Uterus (tissue), 4 donors: ENCODE results near the gene P2RY1. TPM values are rescaled to one million over a fixed set of nuclear protein-coding genes. Genes with fewer than 3 reads are reported as not detected.

Experiments
- DNase-seq, 2 donors: peaks; one replicate each; pipeline ENCODE4 v3.0.0-alpha.2; 2019 to 2020
- H3K27ac ChIP-seq, 2 donors: fragments of 200-600 bp; sonication (generic); 1 replicate in 1 of 2; 2 replicates in 1 of 2; pipeline ENCODE4 v1.5.1; 2016 to 2018
- H3K27me3 ChIP-seq, 2 donors: fragments of 200-600 bp; sonication (generic); one replicate each; pipeline ENCODE4 v1.5.1; 2018 to 2019; ENCODE audit warnings: control low read depth in 1 of 2
- H3K36me3 ChIP-seq, 2 donors: fragments of 200-600 bp; sonication (generic); one replicate each; pipeline ENCODE4 v1.5.1; 2019; ENCODE audit warnings: control low read depth in 1 of 2
- H3K4me1 ChIP-seq, 2 donors: fragments of 200-600 bp; sonication (generic); one replicate each; pipeline ENCODE4 v1.5.1; 2018 to 2019; ENCODE audit warnings: control low read depth in 1 of 2
- H3K4me3 ChIP-seq, 2 donors: fragments of 200-600 bp; sonication (generic); 1 replicate in 1 of 2; 2 replicates in 1 of 2; pipeline ENCODE4 v1.5.1; 2018 to 2019; ENCODE audit warnings: mild to moderate bottlenecking in 1 of 2
- H3K9me3 ChIP-seq, 2 donors: fragments of 200-600 bp; sonication (generic); one replicate each; pipeline ENCODE4 v1.5.1; 2019; ENCODE audit warnings: control low read depth in 1 of 2
- POLR2A ChIP-seq, 2 donors: fragments of 450-650 bp; IDR thresholded peaks; one replicate each; pipeline ENCODE4 v1.6.1; 2016; ENCODE audit warnings: antibody characterized with exemption in 2 of 2, mild to moderate bottlenecking in 1 of 2, moderate library complexity in 1 of 2
- intact Hi-C: fragments of 100-400 bp; cut with DNase I; formaldehyde crosslinking; loops from one replicate; pipeline ENCODE4 v1.15.1; 2023; ENCODE audit warnings: low total_unique reads
- total RNA-seq, 4 donors: library from RNA; depleted of rRNA in 3 of 4; stranded (reverse); fragments of >200 nt in 3 of 4; gene quantifications; one replicate each; pipeline versions ENCODE4 v1.1.0 to v1.2.4, GENCODE V29; 2014 to 2023
- TF ChIP-seq, protein P1 (sequence below), 4 experiments: fragments of 200-600 bp in 2 of 4; fragments of 450-650 bp in 2 of 4; sonication (generic) in 2 of 4; IDR thresholded peaks; one replicate each; pipeline ENCODE4 v1.5.1; 2016 to 2019; ENCODE audit warnings: antibody characterized with exemption in 4 of 4, mild to moderate bottlenecking in 2 of 4, moderate library complexity in 1 of 4
- donor health status: DM: yes; HTN: yes; CAD: no.

P2RY1 gene
- total RNA-seq, 4 donors from 2014 or later, result 4.9 to 30.7 (median 13.8) TPM

DNA sequence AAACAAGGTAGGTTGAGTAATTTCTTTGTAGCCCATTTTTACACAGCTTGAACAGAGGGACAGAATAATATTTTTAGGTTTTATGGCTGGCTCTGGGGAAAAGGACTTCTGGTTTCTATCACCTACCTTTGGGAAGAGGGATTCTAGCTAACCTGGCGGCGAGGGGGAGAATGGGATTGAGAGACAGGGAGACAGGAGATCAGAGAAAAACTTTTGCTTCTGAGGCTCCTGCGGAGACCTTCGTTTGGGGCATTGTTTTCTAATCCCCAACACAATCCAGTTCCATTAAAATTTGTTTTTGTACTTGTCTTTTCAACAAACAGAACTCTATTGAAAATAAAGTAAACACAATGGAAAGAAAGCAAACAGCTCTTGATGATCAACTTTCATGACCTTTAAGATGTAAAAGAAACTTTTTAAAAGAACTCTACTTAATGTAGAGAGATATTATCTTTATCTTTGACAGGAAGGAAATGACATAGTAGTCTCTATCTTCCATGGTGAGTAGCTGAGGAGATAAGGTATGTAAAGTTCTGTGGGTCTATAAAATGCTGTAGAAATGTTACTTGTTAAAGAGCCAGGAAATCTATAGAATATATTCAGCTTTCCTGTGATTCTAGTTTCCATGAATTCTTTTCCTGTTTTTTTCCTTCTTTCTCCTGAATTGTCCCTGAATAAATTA is 37.0 kb upstream of the P2RY1 start:
- Histone ChIP-seq H3K27me3 (no peaks in the 10 kb centered on the region), H3K27ac (no peak overlapping the region), H3K4me3 (no peak overlapping the region), H3K36me3 (no peaks in the 10 kb centered on the region), H3K9me3 (no peaks in the 10 kb centered on the region), H3K4me1 (no peaks in the 10 kb centered on the region)
- no peak for DNase-seq
- TF ChIP-seq, protein P1, sequence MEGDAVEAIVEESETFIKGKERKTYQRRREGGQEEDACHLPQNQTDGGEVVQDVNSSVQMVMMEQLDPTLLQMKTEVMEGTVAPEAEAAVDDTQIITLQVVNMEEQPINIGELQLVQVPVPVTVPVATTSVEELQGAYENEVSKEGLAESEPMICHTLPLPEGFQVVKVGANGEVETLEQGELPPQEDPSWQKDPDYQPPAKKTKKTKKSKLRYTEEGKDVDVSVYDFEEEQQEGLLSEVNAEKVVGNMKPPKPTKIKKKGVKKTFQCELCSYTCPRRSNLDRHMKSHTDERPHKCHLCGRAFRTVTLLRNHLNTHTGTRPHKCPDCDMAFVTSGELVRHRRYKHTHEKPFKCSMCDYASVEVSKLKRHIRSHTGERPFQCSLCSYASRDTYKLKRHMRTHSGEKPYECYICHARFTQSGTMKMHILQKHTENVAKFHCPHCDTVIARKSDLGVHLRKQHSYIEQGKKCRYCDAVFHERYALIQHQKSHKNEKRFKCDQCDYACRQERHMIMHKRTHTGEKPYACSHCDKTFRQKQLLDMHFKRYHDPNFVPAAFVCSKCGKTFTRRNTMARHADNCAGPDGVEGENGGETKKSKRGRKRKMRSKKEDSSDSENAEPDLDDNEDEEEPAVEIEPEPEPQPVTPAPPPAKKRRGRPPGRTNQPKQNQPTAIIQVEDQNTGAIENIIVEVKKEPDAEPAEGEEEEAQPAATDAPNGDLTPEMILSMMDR (IDR thresholded peaks at IDR 0.05), result no peak
- no peak for TF ChIP-seq POLR2A (IDR thresholded peaks at IDR 0.05)
- intact Hi-C loops, result no loop called here

DNA sequence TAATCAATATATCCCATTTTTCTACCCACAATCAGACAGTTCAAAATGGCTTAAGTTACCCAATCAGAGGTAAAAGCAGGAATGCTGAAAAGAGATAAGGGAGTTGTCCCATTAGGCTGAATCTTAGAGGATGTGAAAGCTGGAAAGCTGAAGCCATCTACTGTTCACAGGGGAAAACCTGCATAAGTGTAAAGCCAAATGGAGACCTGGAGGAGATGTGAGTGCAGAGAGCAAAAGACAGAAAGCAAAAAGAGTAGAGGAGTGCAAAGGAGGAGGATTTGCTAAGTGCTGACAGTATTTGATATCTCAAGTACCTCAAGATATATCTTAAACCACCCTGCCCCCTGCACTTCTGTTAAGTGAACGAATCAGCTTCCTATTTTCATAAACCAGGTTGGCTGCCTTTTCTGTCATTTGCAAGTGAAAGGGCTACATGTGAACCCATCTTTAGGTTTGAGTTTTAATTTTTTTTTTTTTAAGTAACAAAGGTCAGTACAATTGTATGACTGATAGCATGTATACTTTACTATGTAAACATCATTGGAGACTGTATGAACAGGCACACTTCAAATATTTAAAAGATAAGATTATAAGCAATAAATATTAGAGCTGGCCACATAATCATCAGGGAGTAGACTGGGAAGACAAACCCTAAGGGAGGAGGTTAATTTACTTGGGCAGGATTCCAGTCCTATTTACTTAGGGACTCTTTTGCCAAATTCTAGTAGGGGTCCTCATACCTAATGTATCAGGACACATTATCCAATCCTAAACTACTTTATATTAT is 22.8 kb upstream of the P2RY1 start:
- H3K4me3 ChIP-seq, result no peak overlapping the region
- no peaks in the 10 kb centered on the region for H3K36me3 ChIP-seq
- H3K4me1 ChIP-seq, result no peaks in the 10 kb centered on the region
- no peaks in the 10 kb centered on the region for H3K27me3 ChIP-seq
- no peak for DNase-seq
- TF ChIP-seq, protein P1 (IDR thresholded peaks at IDR 0.05), result no peak
- no peak for TF ChIP-seq POLR2A (IDR thresholded peaks at IDR 0.05)
- intact Hi-C loops, result no loop called here
- H3K27ac ChIP-seq, result no peak overlapping the region
- no peaks in the 10 kb centered on the region for H3K9me3 ChIP-seq

DNA sequence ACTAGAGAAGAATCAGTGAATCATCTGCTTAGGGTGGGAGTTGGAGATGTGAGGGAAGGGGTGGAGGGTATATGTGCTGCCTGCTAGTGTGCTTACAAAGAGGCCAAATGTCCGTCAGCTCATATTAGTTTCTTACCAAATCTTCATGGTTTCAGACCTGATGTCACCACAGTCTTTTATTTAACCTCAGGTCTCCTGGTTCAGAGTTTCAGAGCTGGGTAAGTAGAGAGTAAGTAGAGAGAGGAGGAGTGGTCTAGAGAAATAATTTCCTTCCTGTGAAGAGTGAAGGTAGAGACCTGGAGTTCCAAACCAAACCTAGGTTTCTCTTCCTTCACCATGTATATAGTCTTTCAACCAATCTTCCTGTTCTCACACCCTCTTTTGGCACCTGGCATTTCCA is 17.5 kb upstream of the P2RY1 start:
- Histone ChIP-seq H3K4me3 (no peak overlapping the region), H3K9me3 (no peaks in the 10 kb centered on the region), H3K27me3 (no peaks in the 10 kb centered on the region), H3K4me1 (no peaks in the 10 kb centered on the region), H3K27ac (no peak overlapping the region), H3K36me3 (no peaks in the 10 kb centered on the region)
- intact Hi-C loops, result no loop called here
- TF ChIP-seq, protein P1 (IDR thresholded peaks at IDR 0.05), result no peak
- TF ChIP-seq POLR2A (IDR thresholded peaks at IDR 0.05), result no peak
- no peak for DNase-seq

DNA sequence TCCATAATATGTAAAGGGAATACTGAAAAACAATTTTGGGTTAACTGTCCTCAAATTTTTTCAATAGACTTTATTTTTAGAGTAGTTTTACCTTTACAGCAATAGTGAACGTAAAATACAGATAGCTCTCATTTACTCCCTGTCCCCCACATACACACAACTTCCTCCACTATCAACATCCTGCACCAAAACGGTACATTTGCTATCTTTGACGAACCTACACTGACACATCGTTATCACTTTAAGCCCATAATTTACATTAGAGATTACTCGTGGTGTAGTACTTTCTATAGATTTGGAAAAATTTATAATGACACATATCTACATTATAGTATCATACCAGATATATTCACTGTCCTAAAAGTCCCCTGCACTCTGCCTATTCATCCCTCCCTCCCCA is 16.9 kb upstream of the P2RY1 start:
- TF ChIP-seq POLR2A (IDR thresholded peaks at IDR 0.05), result no peak
- TF ChIP-seq, protein P1 (IDR thresholded peaks at IDR 0.05), result no peak
- Histone ChIP-seq H3K9me3 (no peaks in the 10 kb centered on the region), H3K27me3 (no peaks in the 10 kb centered on the region), H3K4me1 (no peaks in the 10 kb centered on the region), H3K36me3 (no peaks in the 10 kb centered on the region), H3K4me3 (no peak overlapping the region), H3K27ac (no peak overlapping the region)
- intact Hi-C loops, result no loop called here
- DNase-seq, result no peak

DNA sequence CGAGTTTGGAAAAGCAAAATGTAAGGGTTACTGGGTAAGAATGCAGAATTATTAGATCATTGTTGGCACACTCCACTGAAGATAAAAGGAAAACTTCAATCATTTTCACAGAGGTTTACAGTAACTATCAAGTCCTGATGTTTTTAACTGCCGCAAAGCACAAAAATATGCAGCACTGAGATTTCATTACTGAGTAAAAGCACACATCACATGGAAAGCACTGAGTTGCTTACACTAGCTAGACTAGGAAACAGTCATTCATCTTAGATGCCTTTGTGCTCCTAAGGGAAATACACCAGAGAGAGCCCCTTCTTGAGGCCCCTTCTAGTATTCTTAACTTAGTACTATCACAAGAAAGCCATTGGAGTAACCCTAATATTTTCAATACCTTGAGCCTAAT is 11.8 kb upstream of the P2RY1 start:
- Histone ChIP-seq H3K4me3 (no peak overlapping the region), H3K27me3 (no peaks in the 10 kb centered on the region), H3K4me1 (no peaks in the 10 kb centered on the region), H3K9me3 (no peaks in the 10 kb centered on the region), H3K36me3 (no peaks in the 10 kb centered on the region), H3K27ac (no peak overlapping the region)
- TF ChIP-seq, protein P1 (IDR thresholded peaks at IDR 0.05), result no peak
- TF ChIP-seq POLR2A (IDR thresholded peaks at IDR 0.05), result no peak
- intact Hi-C loops, result no loop called here
- DNase-seq, result no peak
